GM19239 (cell line): ENCODE data around the gene EIF2D.
A peak's percentile ranks its signal among the peaks of the same experiment; 100 is the strongest.

Experiments
- DNase-seq: peaks from one replicate; pipeline ENCODE4 v3.0.0; 2011; ENCODE audit warnings: low spot score; ENCODE audit not compliant: insufficient read length
- FAIRE-seq: peaks from 2 replicates; lab custom pipeline; 2011; peaks lifted over from hg19 to GRCh38; lab: Jason Lieb, UNC

The EIF2D gene

GRCh38 chr1:206575165-206575893 lies 36.9 kb downstream of the EIF2D start:
- no peak for DNase-seq
- FAIRE-seq, result peak; percentile 93

GRCh38 chr1:206573762-206574161 lies 38.5 kb downstream of the EIF2D start:
- FAIRE-seq (no peak), DNase-seq (no peak)

GRCh38 chr1:206573319-206573718 lies 38.9 kb downstream of the EIF2D start:
- FAIRE-seq, result no peak

GRCh38 chr1:206572835-206573234 lies 39.4 kb downstream of the EIF2D start:
- DNase-seq (no peak), FAIRE-seq (no peak)

More at GRCh38 chr1:206573319-206573718, 38.9 kb downstream of the EIF2D start:
- DNase-seq, result no peak

DNA sequence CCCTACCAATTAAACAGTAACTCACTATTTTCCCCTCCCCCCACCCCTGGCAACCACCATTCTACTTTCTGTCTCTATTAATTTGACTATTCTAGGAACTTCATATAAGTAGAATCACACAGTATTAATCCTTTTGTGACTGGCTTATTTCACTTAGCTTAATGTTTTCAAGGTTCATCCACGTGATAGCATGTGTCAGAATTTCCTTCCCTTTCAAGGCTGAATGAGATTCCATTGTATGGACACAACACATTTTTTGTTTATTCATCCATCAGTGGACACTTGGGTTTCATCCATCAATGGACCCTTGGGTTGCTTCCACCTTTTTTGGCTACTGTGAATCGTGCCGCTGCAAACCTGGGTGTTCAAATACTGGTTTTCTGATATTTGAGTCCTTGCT lies 41.7 kb downstream of the EIF2D start:
- DNase-seq (no peak), FAIRE-seq (no peak)

DNA sequence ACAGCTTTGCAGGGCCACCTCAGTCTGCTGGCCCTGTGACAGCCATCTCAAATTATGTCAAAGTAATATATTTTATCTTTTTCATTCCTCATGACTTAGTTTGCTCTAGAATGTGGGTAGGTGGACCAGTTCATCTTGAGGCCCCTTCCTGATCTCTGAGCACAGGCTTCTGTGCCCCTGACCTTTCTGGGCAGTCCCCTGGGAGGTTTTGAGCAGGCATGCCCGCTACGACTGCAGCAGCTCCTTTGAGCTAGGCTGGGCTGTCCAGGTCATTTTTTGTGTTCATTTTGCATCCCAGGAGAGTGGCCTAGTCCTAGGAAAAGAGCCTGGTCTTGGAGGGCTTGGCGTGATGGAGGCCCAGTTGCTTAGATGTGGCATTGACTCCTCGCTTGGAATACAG lies 42.7 kb downstream of the EIF2D start:
- DNase-seq (no peak), FAIRE-seq (no peak)

GRCh38 chr1:206568779-206569352 lies 43.4 kb downstream of the EIF2D start:
- DNase-seq (no peak), FAIRE-seq (no peak)

DNA sequence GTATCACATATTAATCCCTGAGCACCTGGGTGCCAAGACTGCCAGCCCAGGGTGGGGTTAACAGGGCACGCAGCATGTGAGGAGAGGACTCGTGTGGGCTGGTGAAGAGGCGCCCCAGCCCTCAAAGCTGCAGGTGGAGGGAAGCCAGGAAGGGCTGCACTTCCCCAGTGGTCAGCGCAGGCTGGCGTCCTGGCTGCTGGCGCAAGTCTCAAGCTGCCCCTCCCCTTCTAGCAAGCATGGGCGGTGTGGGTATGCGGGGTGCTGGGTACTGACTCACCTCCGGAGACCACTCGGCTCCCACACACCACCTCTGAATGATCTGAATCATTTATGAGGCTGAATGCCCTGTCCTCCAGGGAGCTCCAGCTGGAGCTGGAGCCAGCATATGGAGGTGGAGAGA lies 44.0 kb downstream of the EIF2D start:
- no peak for DNase-seq
- FAIRE-seq, result no peak

DNA sequence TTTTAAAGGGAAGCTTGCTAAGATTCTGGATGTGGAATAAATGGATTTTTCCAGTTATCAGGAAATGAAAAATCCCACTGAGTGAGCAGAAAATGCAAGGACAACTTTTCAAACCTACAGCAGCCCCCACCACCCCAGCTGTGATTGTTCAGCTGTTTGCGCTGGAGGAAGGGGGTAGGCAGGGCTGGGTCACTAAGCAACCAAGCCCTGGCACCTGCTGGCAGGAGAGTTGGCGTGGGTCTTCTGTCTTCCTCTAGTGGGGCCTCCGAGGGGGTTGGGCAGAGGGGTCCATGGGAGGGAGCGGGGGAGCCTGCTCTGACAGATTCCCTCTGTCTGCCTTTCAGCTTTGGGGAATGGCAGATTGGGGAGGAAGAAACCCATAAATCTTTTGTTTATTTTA lies 45.3 kb downstream of the EIF2D start:
- no peak for DNase-seq
- no peak for FAIRE-seq

- FAIRE-seq (no peak), DNase-seq (no peak)
Observed at GRCh38 chr1:206565995-206566394, 46.3 kb downstream of the EIF2D start.

GRCh38 chr1:206563367-206564207 lies 48.7 kb downstream of the EIF2D start:
- DNase-seq (no peak), FAIRE-seq (no peak)

DNA sequence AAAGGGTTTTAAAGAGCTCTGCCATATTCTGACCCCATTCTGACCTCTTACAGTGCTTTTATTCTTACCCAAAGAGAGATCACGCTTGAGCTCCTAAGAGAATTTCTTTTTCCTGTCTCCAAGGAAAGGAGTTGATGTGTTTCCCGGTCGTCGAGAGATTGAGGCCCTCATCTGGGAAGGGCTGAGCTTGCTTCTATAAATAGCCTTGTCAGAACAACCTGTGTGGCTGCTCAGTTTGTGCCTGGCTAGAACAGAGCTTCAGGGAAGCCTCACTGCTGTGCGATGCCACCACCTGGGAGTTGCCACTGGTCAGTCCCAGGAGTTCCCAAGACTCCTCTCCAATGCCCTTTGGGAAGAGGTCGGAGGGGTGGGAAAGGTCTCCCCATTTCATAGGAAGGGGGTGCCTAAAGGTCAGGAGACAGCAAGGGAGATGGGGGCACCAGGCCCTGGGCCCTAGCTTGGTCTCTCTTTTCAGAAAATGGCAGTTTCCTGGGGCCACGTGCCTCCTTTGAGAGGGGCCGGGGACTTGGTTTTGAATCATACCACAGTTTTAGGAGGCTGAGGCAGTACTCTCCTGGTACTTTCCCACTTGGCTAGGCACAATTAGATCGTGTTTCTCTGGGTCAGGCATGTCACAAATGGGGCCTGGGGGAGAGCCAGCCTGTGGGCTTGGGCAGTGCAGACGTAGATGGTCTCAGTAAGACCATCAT lies 52.1 kb downstream of the EIF2D start:
- DNase-seq (no peak), FAIRE-seq (no peak)

- no peak for FAIRE-seq
- no peak for DNase-seq
Observed at GRCh38 chr1:206559672-206559995, 52.6 kb downstream of the EIF2D start.

DNA sequence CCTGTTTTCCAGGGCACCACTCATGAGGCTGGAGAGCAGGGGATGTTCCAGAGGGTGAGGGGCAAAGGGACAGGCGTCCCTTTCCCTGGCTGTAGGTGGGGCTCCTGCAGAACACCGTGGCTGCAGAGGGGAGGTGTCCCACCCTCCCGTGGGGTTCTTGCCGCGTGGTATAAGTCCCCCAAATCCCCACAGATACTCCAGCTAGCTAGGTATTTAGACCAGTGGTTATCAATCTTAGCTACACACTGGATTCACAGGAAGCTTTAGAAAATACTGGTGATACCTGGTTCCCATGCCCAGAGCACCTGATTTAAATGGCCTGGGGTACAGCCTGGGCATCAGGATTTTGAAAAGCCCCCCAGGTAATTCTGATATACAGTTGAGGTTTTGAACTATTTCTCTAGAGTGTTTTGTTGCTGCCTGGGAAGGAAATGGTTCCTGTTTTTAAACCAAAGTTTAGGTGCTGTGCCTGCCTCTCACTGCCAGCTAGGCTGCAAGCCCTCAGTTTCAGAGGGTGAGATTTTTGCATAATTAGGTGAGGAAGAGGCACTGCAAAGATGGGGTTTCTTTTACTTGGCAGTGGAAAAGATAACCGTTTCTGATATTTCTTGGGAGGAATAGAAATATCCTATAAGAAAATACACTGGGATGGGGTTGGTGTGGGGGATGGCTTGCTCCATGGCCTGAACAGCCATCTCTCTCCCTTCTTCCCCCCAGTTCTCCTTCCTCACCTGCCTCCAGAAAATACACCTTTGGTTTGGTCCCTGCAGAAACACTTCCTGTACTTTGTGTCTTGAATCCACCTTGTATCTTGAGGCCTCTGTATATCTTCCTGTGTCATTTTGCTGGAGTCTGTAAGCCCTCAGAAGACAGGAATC lies 53.2 kb downstream of the EIF2D start:
- FAIRE-seq (peak; percentile 60), DNase-seq (no peak)

DNA sequence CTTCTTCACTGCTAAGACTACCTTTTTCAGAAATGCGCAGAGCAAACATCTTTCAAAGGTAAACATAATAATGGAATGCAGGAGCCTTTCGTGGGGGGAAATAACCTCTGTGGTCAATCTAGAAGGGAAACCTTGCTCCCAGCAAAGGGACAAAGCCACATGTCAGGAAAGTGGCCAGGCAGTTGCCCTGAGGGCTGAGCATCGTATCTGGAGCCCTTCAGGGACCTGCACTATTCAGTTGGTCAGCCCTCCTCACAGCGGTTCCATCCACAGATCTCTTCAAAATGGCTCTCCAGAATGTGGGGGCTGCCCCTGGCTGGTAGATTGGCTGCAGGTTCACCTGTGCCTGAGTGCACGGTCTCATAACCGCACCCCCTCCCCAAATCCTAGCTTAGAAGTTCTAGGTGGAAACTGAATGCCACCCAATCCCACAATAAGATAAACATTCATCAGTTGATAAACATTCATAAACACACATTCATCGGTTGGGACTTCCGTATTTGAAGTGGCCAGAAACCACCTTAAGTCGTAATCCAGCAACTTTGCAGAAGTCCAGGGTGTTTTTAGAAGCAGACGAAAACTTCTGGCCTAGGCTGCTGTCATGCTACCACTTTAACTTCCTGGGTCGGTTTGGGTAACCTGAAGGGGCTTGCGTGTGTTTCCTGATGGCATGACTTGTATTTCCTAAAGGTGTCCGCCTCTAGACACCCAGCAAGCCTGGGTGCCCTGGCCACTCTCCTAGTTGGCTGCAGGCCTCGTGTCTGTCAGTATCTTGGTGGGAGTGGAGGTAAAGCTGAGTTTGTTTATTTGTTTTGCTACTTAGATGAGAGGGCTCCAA lies 54.4 kb downstream of the EIF2D start:
- FAIRE-seq, result peak; percentile 85
- DNase-seq, result no peak

DNA sequence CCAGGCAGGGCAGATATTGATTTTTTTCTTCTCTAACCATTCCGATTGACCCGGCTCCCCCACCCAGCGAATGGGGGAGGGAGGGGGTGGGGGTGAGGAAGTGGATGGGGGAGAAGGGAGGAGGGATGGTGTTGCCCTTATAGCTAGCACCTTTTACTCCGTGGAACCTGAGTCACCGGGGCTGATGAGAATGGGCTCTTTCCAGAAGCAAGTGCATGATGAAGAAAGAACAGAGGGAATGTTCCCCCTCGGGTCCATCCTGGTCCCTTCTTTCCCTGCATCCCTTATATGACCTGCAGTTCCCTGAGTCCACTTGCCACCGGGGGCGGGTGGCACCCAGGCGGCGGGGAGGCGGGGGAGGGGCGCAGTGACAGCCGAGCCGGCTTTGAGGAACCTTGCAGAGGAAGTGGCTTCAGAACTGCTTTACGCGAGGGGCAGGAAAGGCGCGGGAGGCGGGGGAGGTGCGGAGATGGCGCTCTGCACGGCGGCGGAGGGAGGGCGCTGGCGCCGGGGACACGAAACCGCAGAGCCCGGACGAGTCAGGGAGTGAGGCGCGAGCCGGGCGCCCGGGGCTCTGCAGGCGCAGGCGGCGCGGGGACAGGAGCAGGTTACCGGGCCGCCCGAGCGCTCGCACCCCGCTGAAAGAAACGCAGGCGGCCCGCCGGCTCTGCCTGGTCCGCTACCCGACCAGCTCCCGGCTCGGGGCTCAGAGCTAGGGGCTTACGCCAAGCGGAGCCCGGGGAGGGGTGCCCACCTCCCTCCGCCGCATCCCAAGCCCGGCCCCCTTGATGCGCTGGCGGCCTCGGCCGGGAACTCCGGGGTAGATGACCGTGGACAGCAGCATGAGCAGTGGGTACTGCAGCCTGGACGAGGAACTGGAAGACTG lies 55.3 kb downstream of the EIF2D start:
- DNase-seq, result peak; percentile 58
- FAIRE-seq, result peak; percentile 80

DNA sequence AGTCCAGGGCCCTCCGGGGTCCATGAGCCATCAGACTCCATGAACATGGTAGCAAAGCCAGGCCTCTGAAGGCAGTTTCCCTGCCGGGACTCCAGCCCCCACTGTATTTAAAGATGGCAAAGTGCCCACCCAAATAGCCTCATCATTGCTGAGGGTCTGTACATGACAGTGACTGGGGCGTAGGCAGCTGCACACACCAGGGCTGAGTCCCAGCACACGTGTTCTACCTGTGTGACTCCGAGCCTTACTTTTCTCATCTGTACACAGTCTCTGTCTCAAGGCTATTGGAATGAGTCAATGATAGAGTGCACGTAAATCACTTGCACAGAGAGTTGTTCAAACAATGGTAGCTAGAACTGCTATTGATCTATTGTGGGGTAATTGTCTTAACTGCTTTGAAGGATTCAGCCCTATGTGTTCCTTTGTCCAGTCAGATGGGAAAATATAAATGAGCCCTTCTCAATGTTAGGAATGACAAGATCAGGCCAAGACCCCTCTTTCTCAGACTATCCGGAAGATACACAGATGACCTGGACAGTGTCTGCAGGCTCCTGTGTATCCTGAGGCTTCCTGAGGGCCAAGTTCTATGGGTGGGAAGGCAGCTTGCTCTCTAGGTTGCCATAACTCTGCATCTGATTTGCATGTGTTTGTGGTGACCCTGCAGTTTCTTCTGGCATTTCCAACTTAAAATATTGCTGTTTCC lies 56.1 kb downstream of the EIF2D start:
- DNase-seq, result no peak
- peak; percentile 78 for FAIRE-seq
